ENCODE measurements around the gene LZTS3.
"Not testable (repeated sequence)": the region's sequence is repeated elsewhere in the genome, so short reads cannot be mapped to it uniquely, and the experiment has no call there.

The LZTS3 gene

DNA sequence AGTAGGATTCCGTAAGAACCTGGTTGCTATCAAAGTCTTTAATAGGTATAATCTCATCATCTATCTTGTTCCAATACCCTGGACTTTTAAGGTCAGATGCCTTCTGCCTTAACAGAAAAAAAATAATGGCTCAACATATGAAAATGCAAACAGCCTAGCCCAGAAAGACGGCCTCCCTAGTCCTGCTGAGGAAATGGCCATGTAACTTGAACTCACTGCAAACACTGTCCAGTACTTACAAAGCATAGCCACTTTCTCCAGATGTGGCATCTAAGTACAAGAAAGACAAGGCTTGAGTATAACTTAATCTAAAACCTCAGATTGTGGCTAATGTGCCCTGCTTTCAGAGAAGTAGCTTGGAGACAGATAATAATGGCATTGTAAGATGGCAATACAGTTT is 40.2 kb downstream of the LZTS3 start:
- DNase-seq = no peak

DNA sequence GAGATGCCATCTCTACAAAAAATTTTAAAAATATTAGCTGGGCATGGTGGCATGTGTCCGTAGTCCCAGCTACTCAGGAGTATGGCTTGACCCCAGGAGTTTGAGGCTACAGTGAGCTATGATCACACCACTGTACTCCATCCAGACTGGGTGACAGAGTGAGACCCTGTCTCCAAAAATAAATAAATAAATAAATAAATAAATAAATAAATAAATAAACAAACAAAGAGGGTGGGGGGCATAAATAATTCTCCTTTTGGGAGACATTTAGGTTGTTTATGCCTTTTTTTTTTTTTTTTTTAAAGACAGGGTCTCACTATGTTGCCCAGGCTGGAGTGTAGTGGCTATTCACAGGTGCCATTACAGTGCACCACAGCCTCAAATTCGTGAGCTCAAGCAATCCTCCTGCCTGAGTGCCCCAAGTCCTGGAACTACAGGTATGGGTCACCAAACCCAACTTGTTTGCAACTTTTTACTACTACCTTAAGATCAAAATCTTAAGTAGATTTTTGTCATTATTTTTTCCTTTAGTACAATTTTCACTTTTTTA is 43.2 kb downstream of the LZTS3 start:
- no peak for DNase-seq

DNA sequence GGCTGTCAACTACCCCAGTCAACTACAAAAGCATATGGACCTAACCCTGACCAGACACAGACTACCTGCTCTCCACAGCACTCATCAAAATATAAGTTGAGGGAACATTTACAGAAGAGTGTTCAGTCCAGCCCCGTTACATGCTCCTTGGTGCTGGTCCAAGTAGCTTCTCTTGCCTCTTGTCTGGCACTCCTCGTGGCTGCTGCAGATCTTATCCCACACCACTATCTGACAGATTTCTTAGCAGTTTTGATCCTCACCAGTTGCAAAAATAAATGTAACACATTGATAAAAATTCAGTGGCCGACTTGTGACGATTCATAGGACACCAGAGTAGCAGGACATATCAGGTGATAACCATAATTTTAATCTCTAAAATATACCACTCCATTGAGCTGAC is 44.3 kb downstream of the LZTS3 start:
- DNase-seq = no peak

DNA sequence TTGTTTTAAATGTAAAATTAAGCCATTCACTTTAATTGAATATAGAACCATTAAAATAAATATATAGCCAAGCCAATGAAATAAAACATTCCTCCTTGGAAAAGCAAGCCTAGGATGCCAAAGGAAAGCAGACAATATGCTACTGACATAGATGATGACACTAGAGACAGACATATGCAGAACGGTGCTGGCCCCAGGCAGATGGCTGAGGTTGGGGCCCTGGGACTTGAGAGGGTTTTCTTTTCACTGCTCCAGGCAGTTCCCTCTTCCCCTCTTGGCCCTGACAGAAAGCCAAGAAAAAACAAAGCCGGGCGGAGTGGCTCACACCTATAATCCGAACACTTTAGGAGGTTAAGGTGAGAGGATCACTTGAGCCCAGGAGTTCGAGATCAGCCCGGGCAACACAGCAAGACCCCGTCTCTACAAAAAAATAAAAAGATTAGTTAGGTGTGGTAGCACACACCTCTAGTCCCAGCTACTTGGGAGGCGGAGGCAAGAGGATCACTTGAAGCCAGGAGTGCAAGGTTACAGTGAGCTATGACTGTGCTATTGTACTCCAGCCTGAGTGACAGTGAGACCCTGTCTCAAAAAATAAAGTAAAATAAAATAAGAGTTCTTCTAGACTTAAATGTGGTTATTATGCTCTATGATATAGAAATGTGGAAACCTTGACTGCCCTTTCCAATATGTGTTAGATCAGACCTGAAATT is 44.9 kb downstream of the LZTS3 start:
- DNase-seq = no peak

DNA sequence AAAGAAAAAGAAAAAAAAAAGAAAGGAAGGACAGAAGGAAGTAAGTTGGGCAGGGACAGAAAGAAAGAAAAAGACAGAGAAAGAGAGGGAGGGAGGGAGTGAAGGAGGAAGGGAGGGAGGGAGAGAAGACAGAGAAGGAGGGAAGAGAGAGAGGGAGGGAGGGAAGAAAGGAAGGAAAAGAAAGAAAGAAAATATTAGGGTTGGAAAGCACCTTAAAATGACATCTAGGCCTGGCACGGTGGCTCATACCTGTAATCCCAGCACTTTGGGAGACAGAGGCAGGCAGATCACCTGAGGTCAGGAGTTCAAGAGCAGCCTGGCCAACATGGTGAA is 46.9 kb downstream of the LZTS3 start:
- DNase-seq = no peak

DNA sequence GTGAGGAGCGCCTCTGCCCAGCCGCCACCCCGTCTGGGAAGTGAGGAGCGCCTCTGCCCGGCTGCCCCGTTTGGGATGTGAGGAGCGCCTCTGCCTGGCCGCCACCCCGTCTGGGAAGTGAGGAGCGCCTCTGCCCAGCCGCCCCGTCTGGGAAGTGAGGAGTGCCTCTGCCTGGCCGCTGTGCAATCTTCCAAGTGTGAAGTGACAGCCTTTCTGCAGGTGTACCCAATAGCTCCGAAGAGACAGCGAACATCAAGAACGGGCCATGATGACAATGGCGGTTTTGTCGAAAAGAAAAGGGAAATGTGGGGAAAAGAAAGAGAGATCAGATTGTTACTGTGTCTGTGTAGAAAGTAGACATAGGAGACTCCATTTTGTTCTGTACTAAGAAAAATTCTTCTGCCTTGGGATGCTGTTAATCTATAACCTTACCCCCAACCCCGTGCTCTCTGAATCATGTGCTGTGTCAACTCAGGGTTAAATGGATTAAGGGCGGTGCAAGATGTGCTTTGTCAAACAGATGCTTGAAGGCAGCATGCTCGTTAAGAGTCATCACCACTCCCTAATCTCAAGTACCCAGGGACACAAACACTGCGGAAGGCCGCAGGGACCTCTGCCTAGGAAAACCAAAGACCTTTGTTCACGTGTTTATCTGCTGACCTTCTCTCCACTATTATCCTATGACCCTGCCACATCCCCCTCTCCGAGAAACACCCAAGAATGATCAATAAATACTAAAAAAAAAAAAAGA is 47.4 kb downstream of the LZTS3 start:
- not testable (repeated sequence) for DNase-seq

DNA sequence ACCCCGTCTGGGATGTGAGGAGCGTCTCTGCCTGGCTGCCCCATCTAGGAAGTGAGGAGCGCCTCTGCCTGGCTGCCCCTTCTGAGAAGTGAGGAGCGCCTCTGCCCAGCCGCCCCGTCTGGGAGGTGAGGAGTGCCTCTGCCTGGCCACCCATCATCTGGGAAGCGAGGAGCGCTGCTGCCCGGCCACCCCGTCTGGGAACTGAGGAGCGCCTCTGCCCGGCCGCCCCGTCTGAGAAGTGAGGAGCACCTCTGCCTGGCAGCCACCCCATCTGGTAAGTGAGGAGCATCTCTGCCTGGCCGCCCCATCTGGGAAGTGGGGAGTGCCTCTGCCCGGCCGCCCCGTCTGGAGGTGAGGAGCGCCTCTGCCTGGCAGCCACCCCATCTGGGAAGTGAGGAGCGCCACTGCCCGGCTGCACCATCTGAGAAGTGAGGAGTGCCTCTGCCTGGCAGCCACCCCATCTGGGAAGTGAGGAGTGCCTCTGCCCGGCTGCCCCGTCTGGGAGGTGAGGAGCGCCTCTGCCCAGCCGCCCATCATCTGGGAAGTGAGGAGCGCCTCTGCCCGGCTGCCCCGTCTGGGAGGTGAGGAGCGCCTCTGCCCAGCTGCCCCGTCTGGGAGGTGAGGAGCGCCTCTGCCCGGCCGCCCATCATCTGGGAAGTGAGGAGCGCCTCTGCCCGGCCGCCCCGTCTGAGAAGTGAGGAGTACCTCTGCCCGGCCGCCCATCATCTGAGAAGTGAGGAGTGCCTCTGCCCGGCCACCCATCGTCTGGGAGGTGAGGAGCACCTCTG is 48.4 kb downstream of the LZTS3 start:
- DNase-seq = not testable (repeated sequence)

DNA sequence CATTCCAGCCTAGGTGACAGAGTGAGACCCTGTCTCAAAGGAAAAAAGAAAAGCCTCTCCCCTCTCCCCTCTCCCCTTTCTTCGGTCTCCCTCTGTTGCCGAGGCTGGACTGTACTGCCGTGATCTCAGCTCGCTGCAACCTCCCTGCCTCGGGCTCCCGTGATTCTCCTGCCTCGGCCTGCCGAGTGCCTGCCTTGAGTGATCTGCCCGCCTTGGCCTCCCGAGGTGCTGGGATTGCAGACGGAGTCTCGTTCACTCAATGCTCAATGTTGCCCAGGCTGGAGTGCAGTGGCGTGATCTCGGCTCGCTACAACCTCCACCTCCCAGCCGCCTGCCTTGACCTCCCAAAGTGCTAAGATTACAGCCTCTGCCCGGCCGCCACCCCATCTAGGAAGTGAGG is 49.2 kb downstream of the LZTS3 start:
- DNase-seq = not testable (repeated sequence)

DNA sequence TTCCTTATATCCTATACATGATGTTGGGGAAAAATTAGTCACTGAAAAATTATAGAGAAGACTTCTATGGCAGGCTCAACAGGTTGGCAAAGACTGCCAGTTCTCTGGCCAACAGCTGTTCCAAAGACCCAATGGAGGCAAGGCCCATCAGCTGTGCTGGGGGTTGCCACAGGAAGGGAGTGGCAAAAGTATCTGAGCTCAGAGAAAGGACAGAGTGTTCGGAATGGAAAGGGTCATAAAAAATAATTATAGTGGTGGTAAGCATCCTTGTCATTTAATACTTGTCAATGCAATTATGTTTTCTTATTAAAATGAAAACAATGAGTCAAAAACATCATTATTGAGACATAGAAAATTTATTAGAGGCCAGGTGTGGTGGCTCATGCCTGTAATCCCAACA is 49.8 kb downstream of the LZTS3 start:
- DNase-seq = peak; percentile 69

DNA sequence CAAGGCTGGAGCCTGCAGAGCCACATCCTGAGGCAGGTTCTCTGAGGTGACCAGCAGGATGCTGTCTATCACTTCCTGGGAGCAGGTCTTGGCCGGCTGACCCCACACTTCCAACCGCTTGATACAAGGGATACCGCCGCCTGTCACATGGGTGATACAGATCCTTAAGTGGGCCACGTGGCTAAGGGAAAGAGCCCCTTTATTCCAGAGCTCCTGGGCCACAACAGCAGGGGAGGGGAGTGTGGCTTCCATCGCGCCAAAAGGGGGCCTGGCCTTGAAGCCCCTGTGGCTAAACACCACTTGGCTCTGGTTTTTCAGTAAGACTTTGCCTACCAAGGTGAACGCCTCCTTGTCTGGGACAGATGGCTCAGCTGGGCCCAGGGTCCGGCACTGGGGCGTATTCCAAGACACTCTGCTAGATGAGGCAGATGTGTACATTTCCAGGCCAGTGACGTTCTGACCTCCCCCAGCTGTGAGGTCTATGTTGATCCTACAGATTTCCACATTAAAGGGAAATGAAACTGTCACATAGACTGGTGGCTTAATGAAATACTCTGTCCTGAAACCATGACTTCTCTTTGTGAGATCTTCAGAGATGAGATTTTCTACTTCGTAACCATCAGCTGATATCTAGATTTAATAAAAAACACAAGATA is 51.3 kb downstream of the LZTS3 start:
- no peak for DNase-seq

DNA sequence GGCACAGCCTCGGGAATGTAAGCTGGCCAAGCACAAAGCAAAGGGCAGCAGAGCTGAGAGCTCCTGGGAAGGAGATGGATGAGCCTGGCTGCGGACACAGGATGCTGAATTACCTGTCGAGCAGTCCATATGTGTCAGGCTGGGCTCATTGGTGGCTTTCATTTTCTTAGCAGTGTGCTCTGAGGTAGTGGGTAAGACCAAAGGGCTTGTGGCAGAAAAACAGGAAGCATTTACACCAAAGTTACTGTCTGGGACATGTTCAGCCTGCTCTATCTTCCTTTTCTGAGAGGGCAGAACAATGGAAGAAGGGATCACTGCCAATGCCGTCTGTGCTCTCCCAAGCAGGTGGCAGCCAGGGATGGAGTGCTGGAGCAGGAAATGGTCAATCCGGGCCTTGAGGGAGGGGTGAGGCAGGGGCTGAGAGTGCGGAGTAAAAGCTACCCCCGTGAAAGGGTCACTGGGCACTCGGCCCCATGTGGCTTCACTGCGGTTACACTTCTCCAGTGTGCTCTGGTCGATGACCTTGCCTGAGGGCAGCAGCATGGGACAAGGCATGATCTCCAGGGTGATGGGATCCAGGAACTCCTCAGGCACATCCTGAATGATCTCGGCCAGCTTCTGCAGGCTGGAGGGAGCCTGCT is 52.0 kb downstream of the LZTS3 start:
- DNase-seq = no peak

DNA sequence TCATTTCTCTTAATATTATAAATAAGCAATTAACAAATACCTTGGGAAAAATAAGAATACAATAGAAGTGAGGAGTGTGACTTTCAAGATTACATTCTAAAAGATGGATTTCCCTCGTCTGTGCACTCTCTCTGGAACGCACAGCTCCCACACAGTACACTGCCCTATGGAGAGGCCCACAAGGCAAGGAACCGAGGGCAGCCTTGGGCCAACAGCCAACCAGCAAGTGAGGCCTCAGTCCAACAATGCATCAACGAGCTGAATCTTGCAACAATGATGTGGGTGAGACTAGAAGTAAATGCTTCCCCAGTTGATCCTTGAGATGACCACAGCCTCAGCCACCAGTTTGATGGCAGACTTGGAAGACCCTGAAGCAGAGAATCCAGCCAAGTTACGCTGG is 54.3 kb downstream of the LZTS3 start:
- DNase-seq = no peak

DNA sequence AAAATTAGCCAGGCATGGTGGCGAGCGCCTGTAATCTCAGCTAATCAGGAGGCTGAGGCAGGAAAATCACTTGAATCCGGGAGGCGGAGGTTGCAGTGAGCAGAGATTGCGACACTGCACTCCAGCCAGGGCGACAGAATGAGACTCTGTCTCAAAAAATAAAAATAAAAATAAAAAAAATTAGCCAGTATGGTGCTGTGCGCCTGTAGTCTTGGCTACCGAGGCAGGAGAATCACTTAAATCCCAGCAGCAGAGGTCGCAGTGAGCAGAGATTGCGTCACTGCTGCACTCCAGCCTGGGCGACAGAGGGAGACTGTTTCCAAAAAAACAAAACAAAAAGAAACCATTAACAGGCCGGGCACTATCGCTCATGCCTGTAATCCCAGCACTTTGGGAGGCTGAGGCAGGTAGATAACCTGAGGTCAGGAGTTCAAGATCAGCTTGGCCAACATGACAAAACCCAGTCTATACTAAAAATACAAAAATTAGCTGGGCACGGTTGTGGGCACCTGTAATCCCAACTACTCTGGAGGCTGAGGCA is 55.4 kb downstream of the LZTS3 start:
- DNase-seq = not testable (repeated sequence)

DNA sequence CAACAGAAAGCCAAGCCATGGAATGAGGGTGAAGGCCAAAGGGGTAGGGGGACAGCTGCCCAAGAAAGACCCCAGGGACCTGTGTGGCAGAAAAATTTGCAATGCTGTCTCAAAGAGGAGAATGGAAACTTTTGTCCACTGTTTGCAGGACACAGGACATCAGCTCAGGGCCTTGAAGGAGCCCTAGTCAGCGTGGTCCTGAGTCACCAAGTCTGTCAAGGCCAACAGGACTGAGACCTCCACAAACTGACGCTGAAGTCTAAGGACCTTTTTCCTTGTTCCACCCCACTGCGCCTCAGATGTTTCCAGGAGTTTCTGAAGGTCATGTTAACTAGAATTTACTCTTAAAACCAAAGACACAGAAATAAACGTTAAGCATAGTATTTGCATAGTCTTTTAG is 57.0 kb downstream of the LZTS3 start:
- DNase-seq = no peak

DNA sequence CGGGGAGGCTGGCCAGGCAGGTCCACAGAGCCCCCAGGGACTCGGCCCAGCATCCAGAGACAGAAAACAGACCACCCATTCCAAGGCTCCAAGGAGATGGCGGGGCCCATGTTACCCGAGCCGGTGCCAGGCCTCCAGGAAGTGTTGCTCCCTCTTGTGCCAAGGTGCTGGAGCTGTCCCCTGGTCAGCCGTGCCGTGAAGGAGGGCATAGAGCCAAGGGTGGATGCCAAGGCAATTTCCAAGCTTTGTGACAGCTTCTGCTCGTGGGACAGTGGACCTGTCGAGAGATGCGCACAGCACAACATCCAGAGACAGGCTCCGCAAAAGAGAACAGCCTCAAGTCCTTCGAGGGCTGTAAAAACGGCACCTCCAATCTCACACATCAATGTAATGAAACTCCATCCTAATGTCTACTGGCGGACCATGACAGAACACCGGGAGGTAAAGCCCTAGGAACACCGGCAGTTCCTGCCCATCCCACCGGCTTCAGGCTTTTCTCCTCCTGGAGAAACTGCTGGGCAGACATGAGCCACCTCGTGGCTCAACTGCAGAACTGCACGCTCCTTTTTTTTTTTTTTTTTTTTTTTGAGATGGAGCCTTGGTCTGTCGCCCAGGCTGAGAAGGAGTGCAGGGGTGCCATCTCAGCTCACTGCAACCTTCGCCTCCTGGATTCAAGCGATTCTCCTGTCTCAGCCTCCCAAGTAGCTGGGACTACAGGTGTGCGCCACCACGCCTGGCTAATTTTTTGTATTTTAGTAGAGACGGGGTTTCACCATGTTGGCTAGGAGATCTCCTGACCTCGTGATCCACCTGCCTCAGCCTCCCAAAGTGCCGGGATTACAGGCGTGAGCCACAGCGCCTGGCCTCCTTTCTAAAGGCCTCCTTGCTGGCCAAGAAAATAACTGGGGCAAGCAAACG is 57.9 kb downstream of the LZTS3 start:
- DNase-seq = no peak

Measured in NCI-H1105 (cell line).